GM18498 (cell line): ENCODE results near the gene POLR3G.

Experiments used
- ATAC-seq: cut with Tn5 transposase; IDR thresholded peaks from one replicate; pipeline ENCODE4 v1.9.1; 2021; ENCODE audit warnings: mild to moderate bottlenecking, moderate library complexity; ENCODE audit not compliant: unreplicated experiment

Gene POLR3G

DNA sequence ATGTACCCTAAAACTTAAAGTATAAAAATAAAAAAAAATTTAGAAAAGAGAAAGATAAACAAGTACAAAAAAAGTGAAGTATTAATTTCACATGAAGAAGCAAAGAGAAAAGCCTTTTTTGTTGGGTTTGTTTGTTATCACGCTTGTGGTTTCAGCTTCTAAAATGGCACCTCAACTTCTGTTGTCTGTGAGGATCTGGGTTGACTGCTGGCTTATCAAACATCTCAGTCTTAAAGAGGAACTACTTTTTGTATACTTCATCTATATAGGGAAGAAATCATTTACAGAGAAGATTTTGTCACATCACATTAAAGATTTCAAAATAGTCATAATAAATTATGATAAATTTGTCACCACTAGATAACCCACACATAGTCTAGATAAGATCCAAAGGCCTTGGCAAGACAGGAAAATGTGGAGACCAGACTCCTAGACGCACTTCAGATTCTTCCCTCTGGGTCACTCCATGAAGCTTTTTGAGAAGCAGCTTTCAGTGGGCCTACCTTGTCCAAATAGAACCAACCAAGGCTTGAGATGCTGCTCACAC is 75.1 kb downstream of the POLR3G start:
- ATAC-seq = peak; percentile 43

DNA sequence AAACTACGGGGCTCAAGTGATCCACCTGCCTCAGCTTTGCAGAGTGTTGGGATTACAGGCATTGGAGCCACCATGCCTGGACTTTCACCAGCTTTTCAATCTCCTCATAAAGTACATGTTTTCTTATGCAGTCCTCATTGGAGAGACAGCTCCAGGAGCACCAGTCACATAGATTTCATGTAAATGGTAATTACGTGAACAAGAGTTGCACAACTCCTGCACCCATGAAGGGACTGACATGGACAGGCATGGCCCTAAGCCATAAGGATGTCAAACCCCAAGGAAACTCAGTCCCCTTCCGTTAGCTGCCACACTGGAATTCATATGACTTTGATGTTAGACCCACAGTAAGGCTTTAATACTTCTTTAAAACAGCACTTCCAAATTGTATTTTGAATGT is 76.3 kb downstream of the POLR3G start:
- no peak for ATAC-seq

GRCh38 chr5:90551376-90551775 is 76.7 kb downstream of the POLR3G start:
- no peak for ATAC-seq

DNA sequence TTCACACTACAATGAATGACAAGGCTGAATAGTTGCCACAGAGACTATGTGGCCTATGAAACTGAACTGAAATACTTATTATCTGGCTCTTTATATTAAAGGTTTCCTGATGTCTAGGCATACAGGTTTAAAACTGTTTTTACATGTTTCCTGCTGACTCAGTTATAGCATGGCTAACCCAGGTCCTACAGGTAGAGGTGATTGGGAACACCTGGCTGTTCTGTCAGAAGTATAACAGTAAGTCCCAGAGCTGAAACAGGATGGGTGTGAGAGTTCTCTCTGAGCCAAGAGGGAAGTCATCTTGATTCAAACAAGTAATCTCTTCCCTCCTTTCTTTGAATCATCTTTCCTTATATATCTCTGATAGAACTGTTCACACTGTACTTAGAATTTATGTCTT is 79.0 kb downstream of the POLR3G start:
- ATAC-seq = no peak

- ATAC-seq = no peak
Observed at GRCh38 chr5:90554358-90555006, 79.8 kb downstream of the POLR3G start.

DNA sequence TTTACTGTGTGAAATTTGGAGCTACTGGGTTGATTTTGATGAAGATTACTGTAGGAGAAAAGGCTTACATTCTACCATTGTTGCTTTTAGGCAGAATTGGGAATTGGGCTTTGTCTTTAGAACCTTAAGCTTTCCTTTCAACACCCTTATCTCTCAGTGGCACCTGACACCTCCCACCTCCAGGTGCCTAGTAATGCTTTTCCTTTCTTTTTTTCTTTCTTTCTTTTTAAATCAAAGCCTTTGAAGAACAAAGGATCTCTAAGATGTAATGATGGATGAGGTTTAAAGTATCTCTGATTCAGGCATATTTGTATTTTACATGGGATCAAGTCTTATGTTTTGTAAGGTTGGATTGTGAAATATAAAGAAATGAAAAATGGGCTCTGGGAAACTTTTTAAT is 81.0 kb downstream of the POLR3G start:
- no peak for ATAC-seq

- no peak for ATAC-seq
Observed at GRCh38 chr5:90557391-90557790, 82.7 kb downstream of the POLR3G start.

GRCh38 chr5:90557871-90558270 is 83.2 kb downstream of the POLR3G start:
- ATAC-seq = no peak

DNA sequence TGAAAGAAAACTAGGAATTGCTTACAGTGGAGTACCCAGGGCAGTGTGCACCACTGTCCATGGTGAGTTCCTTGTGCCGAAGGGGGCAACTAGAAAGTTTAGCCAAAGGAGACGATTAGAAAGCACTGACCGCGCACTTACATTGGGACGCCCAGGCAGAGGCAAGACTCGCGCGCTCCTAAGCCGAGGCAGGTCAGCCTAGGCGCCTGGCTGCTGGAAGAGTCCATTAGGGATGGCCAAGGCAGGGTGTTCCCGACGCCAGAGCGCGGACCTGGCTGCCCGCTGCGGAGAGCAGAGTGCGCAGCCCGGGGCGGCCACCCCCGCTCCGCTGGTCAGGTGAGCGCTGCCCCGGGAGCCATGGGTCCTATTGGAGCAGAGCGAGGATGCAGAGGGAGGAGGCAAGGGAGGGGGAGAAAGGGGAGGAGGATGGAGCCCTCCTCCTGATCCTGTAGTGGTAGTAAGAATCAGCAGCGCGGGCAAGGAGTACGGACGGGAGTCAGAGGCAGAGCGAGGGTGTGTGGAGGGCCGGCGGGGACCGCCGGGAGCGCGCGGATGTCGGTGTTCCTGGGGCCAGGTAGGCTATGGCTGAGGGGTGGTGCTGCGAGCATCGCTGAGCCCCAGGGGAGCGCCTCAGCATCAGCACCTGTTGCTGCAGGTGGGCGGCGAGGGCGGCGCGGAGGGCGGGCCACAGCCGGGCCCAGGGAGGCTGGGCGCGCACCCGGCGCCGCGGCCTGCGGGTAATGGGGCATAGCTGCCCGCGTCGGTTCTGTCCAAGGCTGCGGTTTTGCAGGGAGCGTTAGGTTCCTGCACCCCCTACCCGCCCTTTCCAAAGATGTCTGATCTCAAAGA is 83.9 kb downstream of the POLR3G start, which contains the start of gene ADGRV1:
Gene ADGRV1, plus strand, starts transcription at position 454 of the 849 bp plus-strand sequence. Its CDS starts 99 bp downstream, at position 553.
- ATAC-seq = peak; percentile 40

- ATAC-seq = no peak
Observed at GRCh38 chr5:90560771-90561170, 86.1 kb downstream of the POLR3G start.

- ATAC-seq = no peak
Observed at GRCh38 chr5:90561766-90562165, 87.1 kb downstream of the POLR3G start.

- ATAC-seq = no peak
Observed at GRCh38 chr5:90562341-90562740, 87.7 kb downstream of the POLR3G start.

GRCh38 chr5:90563108-90563507 is 88.4 kb downstream of the POLR3G start:
- no peak for ATAC-seq
